ENCODE data around the gene IQGAP1. TPM values are rescaled to one million over a fixed set of nuclear protein-coding genes. Genes with fewer than 3 reads are reported as not detected.

IQGAP1 gene
- total RNA-seq, 1 donor from 2014 or later: 80.4 TPM

GRCh38 chr15:90481023-90481422 is 93.0 kb downstream of the IQGAP1 start:
- no peak for DNase-seq (ENCODE audit: extremely low spot score, unreplicated experiment)
- peak overlapping the region; percentile 19 for H3K27ac Mint-ChIP-seq
- H3K4me3 Mint-ChIP-seq: no peak overlapping the region
- H3K4me1 Mint-ChIP-seq (ENCODE audit: unreplicated experiment): no peaks in the 10 kb centered on the region
- H3K36me3 Mint-ChIP-seq: peaks cover 37% of the 10 kb centered on the region
- TF ChIP-seq, protein P1, sequence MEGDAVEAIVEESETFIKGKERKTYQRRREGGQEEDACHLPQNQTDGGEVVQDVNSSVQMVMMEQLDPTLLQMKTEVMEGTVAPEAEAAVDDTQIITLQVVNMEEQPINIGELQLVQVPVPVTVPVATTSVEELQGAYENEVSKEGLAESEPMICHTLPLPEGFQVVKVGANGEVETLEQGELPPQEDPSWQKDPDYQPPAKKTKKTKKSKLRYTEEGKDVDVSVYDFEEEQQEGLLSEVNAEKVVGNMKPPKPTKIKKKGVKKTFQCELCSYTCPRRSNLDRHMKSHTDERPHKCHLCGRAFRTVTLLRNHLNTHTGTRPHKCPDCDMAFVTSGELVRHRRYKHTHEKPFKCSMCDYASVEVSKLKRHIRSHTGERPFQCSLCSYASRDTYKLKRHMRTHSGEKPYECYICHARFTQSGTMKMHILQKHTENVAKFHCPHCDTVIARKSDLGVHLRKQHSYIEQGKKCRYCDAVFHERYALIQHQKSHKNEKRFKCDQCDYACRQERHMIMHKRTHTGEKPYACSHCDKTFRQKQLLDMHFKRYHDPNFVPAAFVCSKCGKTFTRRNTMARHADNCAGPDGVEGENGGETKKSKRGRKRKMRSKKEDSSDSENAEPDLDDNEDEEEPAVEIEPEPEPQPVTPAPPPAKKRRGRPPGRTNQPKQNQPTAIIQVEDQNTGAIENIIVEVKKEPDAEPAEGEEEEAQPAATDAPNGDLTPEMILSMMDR (conservative IDR thresholded peaks at IDR 0.05): no peak
- no peaks in the 10 kb centered on the region for H3K9me3 Mint-ChIP-seq
- no peaks in the 10 kb centered on the region for H3K27me3 Mint-ChIP-seq

- no peak for DNase-seq (ENCODE audit: extremely low spot score, unreplicated experiment)
- Mint-ChIP-seq H3K27me3 (no peaks in the 10 kb centered on the region), H3K9me3 (no peaks in the 10 kb centered on the region), H3K36me3 (peaks cover 39% of the 10 kb centered on the region), H3K27ac (no peak overlapping the region), H3K4me1 (ENCODE audit: unreplicated experiment) (no peaks in the 10 kb centered on the region), H3K4me3 (no peak overlapping the region)
- TF ChIP-seq, protein P1 (conservative IDR thresholded peaks at IDR 0.05): peak; percentile 93
Observed at GRCh38 chr15:90482124-90483011, 94.3 kb downstream of the IQGAP1 start.

DNA sequence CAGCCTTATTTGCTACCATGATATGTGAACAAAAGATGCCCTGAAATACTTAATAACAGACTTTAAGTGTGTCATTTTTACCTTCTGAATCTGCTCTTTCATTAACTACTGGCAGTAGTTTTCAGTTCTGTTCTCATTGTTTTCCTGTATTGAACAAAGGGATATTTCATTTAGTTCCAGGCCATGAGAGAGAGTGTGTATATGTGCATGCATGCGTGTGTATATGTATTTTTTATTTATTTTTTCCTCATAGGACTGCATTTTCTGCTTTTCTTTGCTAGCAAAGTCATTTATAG is 94.9 kb downstream of the IQGAP1 start:
- H3K36me3 Mint-ChIP-seq: peaks cover 38% of the 10 kb centered on the region
- H3K4me1 Mint-ChIP-seq (ENCODE audit: unreplicated experiment): no peaks in the 10 kb centered on the region

DNA sequence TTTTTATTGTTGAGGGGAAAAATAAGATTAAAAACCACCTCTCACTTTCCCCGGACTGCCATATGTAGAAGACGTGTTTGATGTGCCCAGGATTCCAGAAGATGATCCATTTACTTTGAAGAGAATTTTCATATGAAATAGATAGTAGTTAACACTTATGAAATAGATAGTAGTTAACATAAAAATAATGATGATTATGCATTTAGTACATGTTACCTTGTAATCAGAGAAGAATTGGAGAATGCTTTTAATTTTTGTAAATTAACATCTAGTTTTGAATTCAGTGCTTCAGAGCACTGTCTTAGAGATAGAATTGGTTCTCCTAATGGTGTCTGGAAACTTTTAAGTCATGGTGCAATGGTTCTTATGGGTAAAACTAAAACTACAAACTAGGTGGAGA is 95.6 kb downstream of the IQGAP1 start:
- H3K36me3 Mint-ChIP-seq: peaks cover 42% of the 10 kb centered on the region

More for the DNA sequence above, 94.9 kb downstream of the IQGAP1 start:
- Mint-ChIP-seq H3K27ac (no peak overlapping the region), H3K9me3 (no peaks in the 10 kb centered on the region), H3K4me3 (no peak overlapping the region), H3K27me3 (no peaks in the 10 kb centered on the region)
- TF ChIP-seq, protein P1 (conservative IDR thresholded peaks at IDR 0.05): no peak
- no peak for DNase-seq (ENCODE audit: extremely low spot score, unreplicated experiment)

DNA sequence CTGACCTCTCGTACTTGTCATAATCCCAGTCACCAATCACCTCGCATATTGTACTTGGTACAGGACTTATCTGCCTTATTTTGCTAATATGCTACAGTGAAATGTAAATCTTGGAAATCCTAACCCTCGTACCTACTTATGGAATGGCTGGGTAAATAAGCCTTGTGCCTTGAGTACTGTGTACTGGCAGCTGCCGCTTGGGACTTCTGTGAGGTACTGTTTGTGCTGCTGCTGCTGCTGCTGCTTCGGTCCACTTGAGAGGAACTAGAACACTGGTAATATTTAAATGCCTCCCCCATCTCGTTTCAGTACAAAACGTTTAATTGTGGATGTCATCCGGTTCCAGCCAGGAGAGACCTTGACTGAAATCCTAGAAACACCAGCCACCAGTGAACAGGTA is 99.1 kb downstream of the IQGAP1 start:
- H3K9me3 Mint-ChIP-seq: no peaks in the 10 kb centered on the region
- no peaks in the 10 kb centered on the region for H3K27me3 Mint-ChIP-seq
- no peak for DNase-seq (ENCODE audit: extremely low spot score, unreplicated experiment)
- peak overlapping the region; percentile 3 for H3K27ac Mint-ChIP-seq
- TF ChIP-seq, protein P1 (conservative IDR thresholded peaks at IDR 0.05): no peak
- H3K4me1 Mint-ChIP-seq (ENCODE audit: unreplicated experiment): no peaks in the 10 kb centered on the region
- no peak overlapping the region for H3K4me3 Mint-ChIP-seq
- peaks cover 41% of the 10 kb centered on the region for H3K36me3 Mint-ChIP-seq

More for the DNA sequence above, 95.6 kb downstream of the IQGAP1 start:
- no peak overlapping the region for H3K4me3 Mint-ChIP-seq
- TF ChIP-seq, protein P1 (conservative IDR thresholded peaks at IDR 0.05): no peak
- no peaks in the 10 kb centered on the region for H3K9me3 Mint-ChIP-seq
- no peak overlapping the region for H3K27ac Mint-ChIP-seq
- H3K4me1 Mint-ChIP-seq (ENCODE audit: unreplicated experiment): no peaks in the 10 kb centered on the region
- no peaks in the 10 kb centered on the region for H3K27me3 Mint-ChIP-seq
- DNase-seq (ENCODE audit: extremely low spot score, unreplicated experiment): no peak

All from type B pancreatic cell (in vitro differentiated cells).